K562 (cell line): Measurements from ENCODE around the gene OR2W3. TPM values are rescaled to one million over a fixed set of nuclear protein-coding genes. Genes with fewer than 3 reads are reported as not detected.
A peak's percentile ranks its signal among the peaks of the same experiment; 100 is the strongest.

Source experiments
- CBFA2T3 ChIP-seq: fragments of 450-650 bp; IDR thresholded peaks from 2 replicates; pipeline ENCODE4 v1.6.1; 2017
- CTBP1 ChIP-seq: fragments of 450-650 bp; IDR thresholded peaks from 2 replicates; pipeline ENCODE4 v1.6.1; 2016; ENCODE audit warnings: borderline replicate concordance
- ESRRA ChIP-seq: fragments of 450-650 bp; IDR thresholded peaks from 2 replicates; pipeline ENCODE4 v1.6.1; 2014; ENCODE audit warnings: low read depth, mild to moderate bottlenecking, moderate library complexity, borderline replicate concordance
- GABPB1 ChIP-seq: sonication (generic); formaldehyde crosslinking; IDR thresholded peaks from 2 replicates; pipeline ENCODE4 v1.8.0; 2022; ENCODE audit warnings: mild to moderate bottlenecking, missing genetic modification reagents
- GTF2A2 ChIP-seq: IDR thresholded peaks from 2 replicates; pipeline ENCODE4 v1.6.1; 2016; ENCODE audit warnings: mild to moderate bottlenecking, missing genetic modification characterization, missing compliant biosample characterization
- KAT2B ChIP-seq: IDR thresholded peaks from one replicate; pipeline ENCODE4 v1.6.1; 2012; ENCODE audit warnings: low read depth, mild to moderate bottlenecking, control low read depth, inconsistent platforms, low read length, moderate library complexity
- KDM1A ChIP-seq, 2 experiments: fragments of 450-650 bp; IDR thresholded peaks; 2 replicates each; pipeline ENCODE4 v1.6.1; 2016; ENCODE audit warnings: mild to moderate bottlenecking in 2 of 2
- KDM4B ChIP-seq, 2 experiments: fragments of 450-650 bp in 1 of 2; sonication (generic) in 1 of 2; IDR thresholded peaks; 2 replicates each; pipeline ENCODE4 v1.6.1; 2016 to 2017; ENCODE audit warnings: borderline replicate concordance in 2 of 2, antibody characterized with exemption in 1 of 2, low read depth in 1 of 2, mild to moderate bottlenecking in 1 of 2
- LARP7 ChIP-seq: fragments of 450-650 bp; IDR thresholded peaks from 2 replicates; pipeline ENCODE4 v1.6.1; 2016
- NR2F6 ChIP-seq: fragments of 450-650 bp; formaldehyde crosslinking; IDR thresholded peaks from 2 replicates; pipeline ENCODE4 v1.4.0; 2020; ENCODE audit warnings: mild to moderate bottlenecking
- PHF20 ChIP-seq: fragments of 450-650 bp; IDR thresholded peaks from 2 replicates; pipeline ENCODE4 v1.6.1; 2018; ENCODE audit not compliant: partially characterized antibody
- POLR2AphosphoS5 ChIP-seq: IDR thresholded peaks from 2 replicates; pipeline ENCODE4 v1.6.1; 2011; ENCODE audit warnings: mild to moderate bottlenecking, low read depth, low read length, moderate library complexity; ENCODE audit not compliant: control insufficient read depth, insufficient read depth
- TCF7L2 ChIP-seq: fragments of 150-350 bp; IDR thresholded peaks from 2 replicates; pipeline ENCODE4 v1.6.1; 2016; ENCODE audit warnings: low read depth, mild to moderate bottlenecking, low read length, moderate library complexity
- TRIM24 ChIP-seq, 2 experiments: fragments of 450-650 bp; IDR thresholded peaks; 2 replicates each; pipeline ENCODE4 v1.6.1; 2016
- ZKSCAN1 ChIP-seq: fragments of 150-350 bp; IDR thresholded peaks from 2 replicates; pipeline ENCODE4 v1.6.1; 2016; ENCODE audit warnings: low read depth, low read length
- ZNF146 ChIP-seq: IDR thresholded peaks from one replicate; pipeline ENCODE4 v1.6.1; 2018; ENCODE audit warnings: missing compliant biosample characterization; ENCODE audit not compliant: unreplicated experiment
- ZNF174 ChIP-seq: fragments of 250-450 bp; sonication (Bioruptor Pico); IDR thresholded peaks from 2 replicates; pipeline ENCODE4 v1.4.0; 2020; ENCODE audit warnings: mild to moderate bottlenecking
- ZNF436 ChIP-seq: fragments of 250-450, 450-650 bp; sonication (Bioruptor Pico); formaldehyde crosslinking; IDR thresholded peaks from 2 replicates; pipeline ENCODE4 v1.7.0; 2020; ENCODE audit warnings: mild to moderate bottlenecking
- ZNF561 ChIP-seq: fragments of 450-650 bp; formaldehyde crosslinking; conservative IDR thresholded peaks from 2 replicates; pipeline ENCODE4 v1.4.0; 2020; ENCODE audit warnings: mild to moderate bottlenecking, moderate library complexity
- ZSCAN32 ChIP-seq: fragments of 450-650 bp; formaldehyde crosslinking; IDR thresholded peaks from 2 replicates; pipeline ENCODE4 v1.4.0; 2020; ENCODE audit warnings: mild to moderate bottlenecking, moderate library complexity
- polyA plus RNA-seq, 8 experiments: library from polyadenylated mRNA; depleted of rRNA in 4 of 8; stranded (reverse) in 5 of 8; unstranded in 3 of 8; fragments of >200 nt; fragmentation: Nextera tagmentation in 2 of 8; fragmentation: Illumina TruSeq in 1 of 8; extraction: Ambion mirVana in 2 of 8; extraction: Trizol in 1 of 8; gene quantifications; 2 replicates each; pipeline versions ENCODE4 v1.2.1 to v1.2.3, GENCODE V29; 2011 to 2014; ENCODE audit warnings: inconsistent platforms in 1 of 8, missing spikeins in 1 of 8
- total RNA-seq, 7 experiments: library from RNA; depleted of rRNA in 6 of 7; stranded (reverse); fragments of >200 nt in 6 of 7; fragmentation: Illumina TruSeq in 2 of 7; extraction: Trizol in 2 of 7; gene quantifications; 2 replicates each; pipeline versions ENCODE4 v1.2.1 to v1.2.3, GENCODE V29; 2011 to 2021; ENCODE audit warnings: low replicate concordance in 1 of 7
- TF ChIP-seq, protein P1 (sequence below): fragments of 250-450 bp; sonication (Bioruptor Pico); IDR thresholded peaks from 2 replicates; pipeline ENCODE4 v1.5.0; 2021; ENCODE audit warnings: mild to moderate bottlenecking, borderline replicate concordance
- TF ChIP-seq, protein P2 (sequence below): IDR thresholded peaks from 2 replicates; pipeline ENCODE4 v1.6.1; 2011; ENCODE audit warnings: borderline replicate concordance, low read depth, mild to moderate bottlenecking, moderate library complexity, low read length; ENCODE audit not compliant: insufficient read depth, poor library complexity, severe bottlenecking
- TF ChIP-seq, protein P3 (sequence below): fragments of 250-450 bp; sonication (Bioruptor Pico); IDR thresholded peaks from 2 replicates; pipeline ENCODE4 v1.9.0; 2021; ENCODE audit warnings: mild to moderate bottlenecking, inconsistent platforms

The OR2W3 gene
- total and polyA plus RNA-seq, 9 of the 15 experiments (the other 6 are each of a cell fraction or from before 2014, with no cell fraction given), result 0.67 to 7.6 (median 3.7) TPM

DNA sequence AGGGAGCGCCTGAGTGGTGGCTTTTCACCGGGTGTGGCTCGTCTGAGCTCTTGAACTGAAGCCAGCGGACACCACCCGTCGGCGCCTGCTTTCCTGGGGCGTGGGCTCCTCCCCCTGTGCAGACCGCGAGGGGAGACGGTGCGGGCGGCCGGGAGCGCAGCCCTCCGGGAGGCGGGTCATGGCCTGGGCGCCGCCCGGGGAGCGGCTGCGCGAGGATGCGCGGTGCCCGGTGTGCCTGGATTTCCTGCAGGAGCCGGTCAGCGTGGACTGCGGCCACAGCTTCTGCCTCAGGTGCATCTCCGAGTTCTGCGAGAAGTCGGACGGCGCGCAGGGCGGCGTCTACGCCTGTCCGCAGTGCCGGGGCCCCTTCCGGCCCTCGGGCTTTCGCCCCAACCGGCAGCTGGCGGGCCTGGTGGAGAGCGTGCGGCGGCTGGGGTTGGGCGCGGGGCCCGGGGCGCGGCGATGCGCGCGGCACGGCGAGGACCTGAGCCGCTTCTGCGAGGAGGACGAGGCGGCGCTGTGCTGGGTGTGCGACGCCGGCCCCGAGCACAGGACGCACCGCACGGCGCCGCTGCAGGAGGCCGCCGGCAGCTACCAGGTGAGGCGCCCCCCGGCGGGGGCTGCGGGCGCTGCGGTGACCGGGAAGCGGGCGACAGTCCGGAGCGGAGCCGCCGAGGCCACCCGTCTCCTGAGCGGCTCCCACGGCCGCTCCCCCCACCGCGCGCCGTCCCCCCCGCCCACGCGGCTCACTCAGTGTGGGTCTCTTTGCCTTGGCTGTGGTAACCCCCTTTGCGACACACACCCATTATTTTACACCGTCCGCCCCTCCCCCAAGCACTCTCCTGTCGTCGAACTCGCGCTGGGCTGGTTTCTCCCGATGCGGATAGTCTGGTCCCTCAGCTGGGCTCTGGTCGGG, 38.1 kb upstream of the OR2W3 start, which contains the start of gene TRIM58 (continued):
- TF ChIP-seq NR2F6 (CRISPR knock-in tag) (no peak), LARP7 (no peak), TRIM24 (IDR thresholded peaks at IDR 0.05) (no peak), ZNF436 (CRISPR knock-in tag) (no peak), POLR2AphosphoS5 (peak; percentile 68), KDM4B (IDR thresholded peaks at IDR 0.05; ENCODE audit: borderline replicate concordance in 2 of 2, low read depth in 1 of 2) (no peak; a peak in 1 of 4 replicates), CTBP1 (peak; percentile 97), ZSCAN32 (CRISPR knock-in tag) (no peak; the same call in 1 of the 2 replicates), PHF20 (peak; percentile 49), ZNF561 (CRISPR knock-in tag) (no peak), TCF7L2 (no peak), CBFA2T3 (peak; percentile 48), KDM1A (IDR thresholded peaks at IDR 0.05) (no peak), ZNF146 (CRISPR knock-in tag) (no peak), GTF2A2 (tag) (no peak), GABPB1 (CRISPR knock-in tag) (peak; percentile 46; the same call in 1 of the 2 replicates), ZKSCAN1 (peak; percentile 74), KAT2B (peak; percentile 91), ZNF174 (CRISPR knock-in tag) (no peak), ESRRA (peak; percentile 56; the same call in 1 of the 2 replicates)
- TF ChIP-seq, protein P1, sequence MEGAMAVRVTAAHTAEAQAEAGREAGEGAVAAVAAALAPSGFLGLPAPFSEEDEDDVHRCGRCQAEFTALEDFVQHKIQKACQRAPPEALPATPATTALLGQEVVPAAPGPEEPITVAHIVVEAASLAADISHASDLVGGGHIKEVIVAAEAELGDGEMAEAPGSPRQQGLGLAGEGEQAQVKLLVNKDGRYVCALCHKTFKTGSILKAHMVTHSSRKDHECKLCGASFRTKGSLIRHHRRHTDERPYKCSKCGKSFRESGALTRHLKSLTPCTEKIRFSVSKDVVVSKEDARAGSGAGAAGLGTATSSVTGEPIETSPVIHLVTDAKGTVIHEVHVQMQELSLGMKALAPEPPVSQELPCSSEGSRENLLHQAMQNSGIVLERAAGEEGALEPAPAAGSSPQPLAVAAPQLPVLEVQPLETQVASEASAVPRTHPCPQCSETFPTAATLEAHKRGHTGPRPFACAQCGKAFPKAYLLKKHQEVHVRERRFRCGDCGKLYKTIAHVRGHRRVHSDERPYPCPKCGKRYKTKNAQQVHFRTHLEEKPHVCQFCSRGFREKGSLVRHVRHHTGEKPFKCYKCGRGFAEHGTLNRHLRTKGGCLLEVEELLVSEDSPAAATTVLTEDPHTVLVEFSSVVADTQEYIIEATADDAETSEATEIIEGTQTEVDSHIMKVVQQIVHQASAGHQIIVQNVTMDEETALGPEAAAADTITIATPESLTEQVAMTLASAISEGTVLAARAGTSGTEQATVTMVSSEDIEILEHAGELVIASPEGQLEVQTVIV (CRISPR knock-in tag), result peak; percentile 47; the same call in 1 of the 2 replicates
- TF ChIP-seq, protein P2, sequence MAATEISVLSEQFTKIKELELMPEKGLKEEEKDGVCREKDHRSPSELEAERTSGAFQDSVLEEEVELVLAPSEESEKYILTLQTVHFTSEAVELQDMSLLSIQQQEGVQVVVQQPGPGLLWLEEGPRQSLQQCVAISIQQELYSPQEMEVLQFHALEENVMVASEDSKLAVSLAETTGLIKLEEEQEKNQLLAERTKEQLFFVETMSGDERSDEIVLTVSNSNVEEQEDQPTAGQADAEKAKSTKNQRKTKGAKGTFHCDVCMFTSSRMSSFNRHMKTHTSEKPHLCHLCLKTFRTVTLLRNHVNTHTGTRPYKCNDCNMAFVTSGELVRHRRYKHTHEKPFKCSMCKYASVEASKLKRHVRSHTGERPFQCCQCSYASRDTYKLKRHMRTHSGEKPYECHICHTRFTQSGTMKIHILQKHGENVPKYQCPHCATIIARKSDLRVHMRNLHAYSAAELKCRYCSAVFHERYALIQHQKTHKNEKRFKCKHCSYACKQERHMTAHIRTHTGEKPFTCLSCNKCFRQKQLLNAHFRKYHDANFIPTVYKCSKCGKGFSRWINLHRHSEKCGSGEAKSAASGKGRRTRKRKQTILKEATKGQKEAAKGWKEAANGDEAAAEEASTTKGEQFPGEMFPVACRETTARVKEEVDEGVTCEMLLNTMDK, result peak; percentile 100
- TF ChIP-seq, protein P3, sequence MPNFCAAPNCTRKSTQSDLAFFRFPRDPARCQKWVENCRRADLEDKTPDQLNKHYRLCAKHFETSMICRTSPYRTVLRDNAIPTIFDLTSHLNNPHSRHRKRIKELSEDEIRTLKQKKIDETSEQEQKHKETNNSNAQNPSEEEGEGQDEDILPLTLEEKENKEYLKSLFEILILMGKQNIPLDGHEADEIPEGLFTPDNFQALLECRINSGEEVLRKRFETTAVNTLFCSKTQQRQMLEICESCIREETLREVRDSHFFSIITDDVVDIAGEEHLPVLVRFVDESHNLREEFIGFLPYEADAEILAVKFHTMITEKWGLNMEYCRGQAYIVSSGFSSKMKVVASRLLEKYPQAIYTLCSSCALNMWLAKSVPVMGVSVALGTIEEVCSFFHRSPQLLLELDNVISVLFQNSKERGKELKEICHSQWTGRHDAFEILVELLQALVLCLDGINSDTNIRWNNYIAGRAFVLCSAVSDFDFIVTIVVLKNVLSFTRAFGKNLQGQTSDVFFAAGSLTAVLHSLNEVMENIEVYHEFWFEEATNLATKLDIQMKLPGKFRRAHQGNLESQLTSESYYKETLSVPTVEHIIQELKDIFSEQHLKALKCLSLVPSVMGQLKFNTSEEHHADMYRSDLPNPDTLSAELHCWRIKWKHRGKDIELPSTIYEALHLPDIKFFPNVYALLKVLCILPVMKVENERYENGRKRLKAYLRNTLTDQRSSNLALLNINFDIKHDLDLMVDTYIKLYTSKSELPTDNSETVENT (CRISPR knock-in tag), result peak; percentile 89
